Measurements from ENCODE around the gene AURKA. TPM values are rescaled to one million over a fixed set of nuclear protein-coding genes. Genes with fewer than 3 reads are reported as not detected.

Gene AURKA
- total RNA-seq, 1 donor from 2014 or later = 11.7 TPM

DNA sequence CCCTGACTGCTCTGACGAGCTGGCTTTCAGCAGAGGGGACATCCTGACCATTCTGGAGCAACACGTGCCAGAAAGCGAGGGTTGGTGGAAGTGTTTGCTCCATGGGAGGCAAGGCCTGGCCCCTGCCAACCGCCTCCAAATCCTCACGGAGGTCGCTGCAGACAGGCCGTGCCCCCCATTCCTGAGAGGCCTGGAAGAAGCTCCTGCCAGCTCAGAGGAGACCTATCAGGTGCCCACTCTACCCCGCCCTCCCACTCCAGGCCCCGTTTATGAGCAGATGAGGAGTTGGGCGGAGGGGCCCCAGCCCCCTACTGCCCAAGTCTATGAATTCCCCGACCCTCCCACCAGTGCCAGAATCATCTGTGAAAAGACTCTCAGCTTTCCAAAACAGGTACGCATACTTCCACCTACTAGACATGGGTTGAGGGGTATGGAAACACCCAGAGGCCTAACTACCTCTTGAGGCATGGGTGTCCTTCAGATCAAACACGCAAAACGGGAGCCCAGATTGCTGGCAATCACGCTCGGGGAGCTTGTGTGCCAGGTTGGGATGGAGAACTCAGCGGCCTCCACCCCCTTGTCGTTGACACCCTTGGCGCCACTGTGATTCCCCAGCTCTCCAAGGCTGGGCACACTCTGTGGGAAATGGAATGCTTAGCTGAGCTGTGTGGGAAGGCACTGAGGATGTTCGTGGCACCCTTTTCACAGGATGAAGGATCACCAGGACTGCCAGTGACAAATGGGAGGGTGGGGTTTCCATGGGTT lies 45.4 kb upstream of the AURKA start:
- no peak for DNase-seq (ENCODE audit: extremely low spot score, unreplicated experiment)
- Mint-ChIP-seq H3K9me3 (ENCODE audit: unreplicated experiment) (no peaks in the 10 kb centered on the region), H3K4me1 (ENCODE audit: unreplicated experiment) (peaks cover 32% of the 10 kb centered on the region), H3K4me3 (ENCODE audit: unreplicated experiment) (no peak overlapping the region), H3K36me3 (ENCODE audit: unreplicated experiment) (no peaks in the 10 kb centered on the region), H3K27me3 (ENCODE audit: unreplicated experiment) (no peaks in the 10 kb centered on the region), H3K27ac (ENCODE audit: unreplicated experiment) (no peak overlapping the region)
- TF ChIP-seq, protein P1, sequence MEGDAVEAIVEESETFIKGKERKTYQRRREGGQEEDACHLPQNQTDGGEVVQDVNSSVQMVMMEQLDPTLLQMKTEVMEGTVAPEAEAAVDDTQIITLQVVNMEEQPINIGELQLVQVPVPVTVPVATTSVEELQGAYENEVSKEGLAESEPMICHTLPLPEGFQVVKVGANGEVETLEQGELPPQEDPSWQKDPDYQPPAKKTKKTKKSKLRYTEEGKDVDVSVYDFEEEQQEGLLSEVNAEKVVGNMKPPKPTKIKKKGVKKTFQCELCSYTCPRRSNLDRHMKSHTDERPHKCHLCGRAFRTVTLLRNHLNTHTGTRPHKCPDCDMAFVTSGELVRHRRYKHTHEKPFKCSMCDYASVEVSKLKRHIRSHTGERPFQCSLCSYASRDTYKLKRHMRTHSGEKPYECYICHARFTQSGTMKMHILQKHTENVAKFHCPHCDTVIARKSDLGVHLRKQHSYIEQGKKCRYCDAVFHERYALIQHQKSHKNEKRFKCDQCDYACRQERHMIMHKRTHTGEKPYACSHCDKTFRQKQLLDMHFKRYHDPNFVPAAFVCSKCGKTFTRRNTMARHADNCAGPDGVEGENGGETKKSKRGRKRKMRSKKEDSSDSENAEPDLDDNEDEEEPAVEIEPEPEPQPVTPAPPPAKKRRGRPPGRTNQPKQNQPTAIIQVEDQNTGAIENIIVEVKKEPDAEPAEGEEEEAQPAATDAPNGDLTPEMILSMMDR (IDR thresholded peaks at IDR 0.05) = no peak

DNA sequence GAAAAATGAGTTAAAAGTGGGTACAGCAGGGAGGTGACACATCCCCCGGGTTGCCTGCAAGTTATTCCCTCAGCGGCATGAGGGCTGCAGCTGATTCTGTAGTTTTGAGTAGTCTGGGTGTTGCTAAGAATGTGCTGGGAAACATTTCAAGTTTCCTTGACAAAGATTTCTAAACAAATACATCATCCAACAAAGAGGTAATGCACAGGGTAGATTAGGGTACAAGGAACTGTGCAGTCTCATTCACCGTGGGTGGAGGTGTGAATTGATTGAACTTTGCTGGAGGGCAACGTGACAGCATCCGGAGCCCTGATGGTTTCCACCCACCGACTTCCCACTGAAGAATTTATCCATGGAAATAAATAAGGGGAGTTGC lies 41.9 kb upstream of the AURKA start:
- DNase-seq (ENCODE audit: extremely low spot score, unreplicated experiment) = no peak
- H3K36me3 Mint-ChIP-seq (ENCODE audit: unreplicated experiment) = no peaks in the 10 kb centered on the region

DNA sequence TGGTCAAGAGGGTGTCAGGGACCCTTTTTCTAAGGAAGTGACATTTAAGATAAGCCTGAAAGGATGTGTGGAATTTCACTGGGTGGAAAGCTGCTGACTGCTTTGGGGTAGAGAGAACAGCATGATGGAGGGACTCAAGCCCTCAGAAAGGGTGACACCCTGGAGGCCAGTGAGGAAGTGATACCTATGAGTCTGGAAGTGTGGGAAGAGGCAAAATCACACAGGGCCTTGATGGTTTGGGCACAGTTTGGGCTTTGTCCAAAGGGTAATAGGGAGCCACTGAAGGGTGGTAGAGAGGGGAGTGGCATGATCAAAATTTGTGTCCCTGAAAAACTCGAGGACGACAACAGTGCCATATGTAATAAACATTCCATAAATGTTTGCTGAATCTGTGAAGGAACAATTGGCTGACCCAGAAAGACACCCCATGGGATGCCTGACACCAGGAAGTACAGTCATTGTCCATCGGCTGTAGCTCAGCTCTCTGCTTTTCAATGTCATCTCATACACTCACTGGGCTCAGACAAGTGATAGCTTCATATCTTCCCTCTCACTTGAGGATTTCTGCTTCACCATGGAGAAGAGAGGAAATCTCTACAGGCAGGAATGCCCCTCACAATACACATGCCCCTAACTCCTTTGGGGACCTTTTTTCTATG lies 41.3 kb upstream of the AURKA start:
- Mint-ChIP-seq H3K4me3 (ENCODE audit: unreplicated experiment) (no peak overlapping the region), H3K27me3 (ENCODE audit: unreplicated experiment) (no peaks in the 10 kb centered on the region), H3K27ac (ENCODE audit: unreplicated experiment) (no peak overlapping the region), H3K4me1 (ENCODE audit: unreplicated experiment) (peaks cover 17% of the 10 kb centered on the region), H3K9me3 (ENCODE audit: unreplicated experiment) (no peaks in the 10 kb centered on the region), H3K36me3 (ENCODE audit: unreplicated experiment) (no peaks in the 10 kb centered on the region)
- TF ChIP-seq, protein P1 (IDR thresholded peaks at IDR 0.05) = no peak
- no peak for DNase-seq (ENCODE audit: extremely low spot score, unreplicated experiment)

More for the DNA sequence above, 41.9 kb upstream of the AURKA start:
- Mint-ChIP-seq H3K4me3 (ENCODE audit: unreplicated experiment) (no peak overlapping the region), H3K4me1 (ENCODE audit: unreplicated experiment) (peaks cover 19% of the 10 kb centered on the region), H3K9me3 (ENCODE audit: unreplicated experiment) (no peaks in the 10 kb centered on the region), H3K27ac (ENCODE audit: unreplicated experiment) (no peak overlapping the region), H3K27me3 (ENCODE audit: unreplicated experiment) (no peaks in the 10 kb centered on the region)
- TF ChIP-seq, protein P1 (IDR thresholded peaks at IDR 0.05) = no peak

DNA sequence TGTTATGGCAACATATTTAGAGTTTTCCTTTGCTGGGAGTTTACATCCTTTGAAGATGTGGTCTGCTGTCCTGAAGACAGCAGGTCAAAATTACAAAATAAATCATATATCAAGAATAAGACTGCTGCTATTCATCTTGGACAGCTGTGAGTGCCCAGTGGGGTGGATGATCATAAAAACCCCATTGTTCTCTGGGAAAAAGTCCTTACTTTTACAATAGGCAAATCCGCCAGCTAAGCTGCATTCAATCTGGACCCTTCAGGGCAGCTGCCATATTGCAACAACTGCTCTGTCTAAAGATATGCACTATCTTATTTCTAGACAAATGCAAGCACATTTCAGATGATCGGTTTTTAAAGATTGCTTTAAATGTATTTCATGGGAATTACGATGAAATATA lies 39.5 kb upstream of the AURKA start:
- peaks cover 13% of the 10 kb centered on the region for H3K4me1 Mint-ChIP-seq (ENCODE audit: unreplicated experiment)
- no peak overlapping the region for H3K4me3 Mint-ChIP-seq (ENCODE audit: unreplicated experiment)
- DNase-seq (ENCODE audit: extremely low spot score, unreplicated experiment) = no peak
- H3K36me3 Mint-ChIP-seq (ENCODE audit: unreplicated experiment) = no peaks in the 10 kb centered on the region
- H3K27me3 Mint-ChIP-seq (ENCODE audit: unreplicated experiment) = no peaks in the 10 kb centered on the region
- TF ChIP-seq, protein P1 (IDR thresholded peaks at IDR 0.05) = no peak
- H3K27ac Mint-ChIP-seq (ENCODE audit: unreplicated experiment) = no peak overlapping the region
- H3K9me3 Mint-ChIP-seq (ENCODE audit: unreplicated experiment) = no peaks in the 10 kb centered on the region

DNA sequence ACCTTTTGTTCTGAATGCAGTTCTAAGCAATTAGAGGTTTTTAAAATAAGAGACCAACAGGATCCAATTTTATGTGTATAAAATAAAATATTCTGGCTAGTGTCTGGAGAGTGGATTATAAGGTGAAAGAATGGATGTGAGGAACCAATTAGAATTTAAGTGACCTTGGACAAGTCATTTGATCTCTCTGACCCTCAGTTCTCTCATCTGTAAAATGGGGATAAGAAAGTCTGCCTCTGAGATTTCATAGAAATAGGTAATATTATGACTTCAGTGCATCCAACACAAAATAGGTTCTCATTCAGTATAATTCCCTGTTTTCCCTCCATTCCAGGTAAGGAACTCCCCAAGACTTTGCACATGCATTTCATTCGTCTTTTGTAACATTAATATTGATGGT lies 38.9 kb upstream of the AURKA start:
- no peaks in the 10 kb centered on the region for H3K9me3 Mint-ChIP-seq (ENCODE audit: unreplicated experiment)
- H3K36me3 Mint-ChIP-seq (ENCODE audit: unreplicated experiment) = no peaks in the 10 kb centered on the region
- DNase-seq (ENCODE audit: extremely low spot score, unreplicated experiment) = no peak
- no peak overlapping the region for H3K27ac Mint-ChIP-seq (ENCODE audit: unreplicated experiment)
- no peaks in the 10 kb centered on the region for H3K27me3 Mint-ChIP-seq (ENCODE audit: unreplicated experiment)
- no peak overlapping the region for H3K4me3 Mint-ChIP-seq (ENCODE audit: unreplicated experiment)
- TF ChIP-seq, protein P1 (IDR thresholded peaks at IDR 0.05) = no peak
- H3K4me1 Mint-ChIP-seq (ENCODE audit: unreplicated experiment) = peaks cover 13% of the 10 kb centered on the region
